OCI-LY7 (cell line): ENCODE data around the gene GDF11. TPM values are rescaled to one million over a fixed set of nuclear protein-coding genes. Genes with fewer than 3 reads are reported as not detected.
A peak's percentile ranks its signal among the peaks of the same experiment; 100 is the strongest.

Experiments used
- Bru-seq: library from RNA; stranded (reverse); fragments of 400-500 nt; gene quantifications from one replicate; lab custom pipeline; 2021; lab: Mats Ljungman, UMichigan
- BruChase-seq, 2 experiments: library from RNA; stranded (reverse); fragments of 400-500 nt; gene quantifications; one replicate each; lab custom pipeline; 2021; lab: Mats Ljungman, UMichigan
- BruUV-seq: library from RNA; stranded (reverse); fragments of 400-500 nt; replicated peaks from 2 replicates; lab custom pipeline; 2021; lab: Mats Ljungman, UMichigan
- CTCF ChIA-PET: fragments of 300-600 bp; sonication (Branson Sonifier 250); formaldehyde crosslinking; loops from one replicate; lab custom pipeline; 2022; ENCODE audit warnings: antibody characterized with exemption; ENCODE audit not compliant: unreplicated experiment; lab: Charles Lee
- POLR2A ChIA-PET: fragments of 300-600 bp; sonication (Branson Sonifier 250); formaldehyde crosslinking; loops from one replicate; lab custom pipeline; 2022; ENCODE audit warnings: antibody characterized with exemption; lab: Charles Lee
- DNase-seq: peaks from one replicate; pipeline ENCODE4 v3.0.0-alpha.2; 2015; ENCODE audit warnings: low spot score
- H2AFZ ChIP-seq: fragments of 200-600 bp; sonication (generic), shearing (Covaris generic); 2 replicates; pipeline ENCODE4 v1.6.1; 2014; ENCODE audit warnings: mild to moderate bottlenecking, antibody characterized with exemption, low read length, moderate library complexity
- H3K27ac ChIP-seq: fragments of 200-600 bp; sonication (generic); 2 replicates; pipeline ENCODE4 v1.5.1; 2014; ENCODE audit warnings: mixed run types, low read depth, mild to moderate bottlenecking, moderate library complexity, low read length, inconsistent platforms; ENCODE audit not compliant: poor library complexity, severe bottlenecking
- H3K36me3 ChIP-seq: fragments of 200-600 bp; sonication (generic); 2 replicates; pipeline ENCODE4 v1.6.1; 2014; ENCODE audit warnings: mild to moderate bottlenecking, antibody characterized with exemption, low read length, moderate library complexity, mixed read lengths; ENCODE audit not compliant: insufficient read depth
- H3K4me1 ChIP-seq: fragments of 200-600 bp; sonication (generic); 2 replicates; pipeline ENCODE4 v1.5.1; 2014; ENCODE audit warnings: mild to moderate bottlenecking, low read length; ENCODE audit not compliant: insufficient read depth, poor library complexity, severe bottlenecking
- H3K4me2 ChIP-seq: fragments of 200-600 bp; sonication (generic); 2 replicates; pipeline ENCODE4 v1.6.1; 2014; ENCODE audit warnings: mild to moderate bottlenecking, low read length
- H3K4me3 ChIP-seq: fragments of 200-600 bp; sonication (generic); 2 replicates; pipeline ENCODE4 v1.5.1; 2014; ENCODE audit warnings: mild to moderate bottlenecking, low read depth, low read length; ENCODE audit not compliant: poor library complexity, severe bottlenecking
- H3K79me2 ChIP-seq: fragments of 200-600 bp; sonication (generic); 2 replicates; pipeline ENCODE4 v1.6.1; 2016; ENCODE audit warnings: low read depth, mild to moderate bottlenecking, low read length, moderate library complexity, mixed read lengths; ENCODE audit not compliant: insufficient read depth
- H3K9me2 ChIP-seq: fragments of 200-600 bp; sonication (generic); 2 replicates; pipeline ENCODE4 v1.6.1; 2016; ENCODE audit warnings: mild to moderate bottlenecking, low read length, mixed read lengths; ENCODE audit not compliant: insufficient read depth
- H3K9me3 ChIP-seq: fragments of 200-600 bp; sonication (generic); 2 replicates; pipeline ENCODE4 v1.6.1; 2014; ENCODE audit warnings: mild to moderate bottlenecking, mixed run types, low read length, mixed read lengths
- H4K20me1 ChIP-seq: fragments of 200-600 bp; sonication (generic); 2 replicates; pipeline ENCODE4 v1.6.1; 2014; ENCODE audit warnings: mild to moderate bottlenecking, antibody characterized with exemption, low read length, moderate library complexity, mixed read lengths; ENCODE audit not compliant: insufficient read depth
- CTCF ChIP-seq: fragments of 200-600 bp; sonication (generic); conservative IDR thresholded peaks from 2 replicates; pipeline ENCODE4 v1.5.1; 2014; ENCODE audit warnings: mild to moderate bottlenecking, antibody characterized with exemption, low read length, moderate library complexity, mixed read lengths
- EZH2phosphoT487 ChIP-seq: fragments of 200-600 bp; sonication (generic); IDR thresholded peaks from 2 replicates; pipeline ENCODE4 v1.6.1; 2018; ENCODE audit warnings: low read depth, borderline replicate concordance, mild to moderate bottlenecking, mixed run types, antibody characterized with exemption, low read length, moderate library complexity, mixed read lengths
- intact Hi-C: fragments of 100-400 bp; cut with micrococcal nuclease; formaldehyde crosslinking; loops from one replicate; pipeline ENCODE4 v1.10.0; 2022; ENCODE audit not compliant: unreplicated experiment
- long read RNA-seq: library from polyadenylated mRNA; stranded (forward); transcript quantifications from one replicate; pipeline ENCODE4 v2.0.0, GENCODE V29; 2022
- total RNA-seq, 2 experiments: library from RNA; depleted of rRNA in 1 of 2; stranded (reverse); fragments of >200 nt in 1 of 2; shearing (Covaris generic) in 1 of 2; gene quantifications; 2 replicates each; pipeline ENCODE4 v1.2.3, GENCODE V29; 2014 to 2022

Gene GDF11
- 4.5 and 5.2 TPM in 2 replicates for total RNA-seq (2014; rRNA removed; shearing (Covaris generic))
- 18.0 and 19.9 TPM in 2 replicates for total RNA-seq (2022)
- percentile 74 among the genes with signal in this experiment for Bru-seq, nascent RNA
- BruChase-seq, experiment 1, labeled RNA remaining after a 6-hour chase = percentile 82 among the genes with signal in this experiment
- percentile 83 among the genes with signal in this experiment for BruChase-seq, experiment 2, labeled RNA remaining after a 2-hour chase
- long read RNA-seq, partial matches to known transcripts = 1 of 27 reads
- long read RNA-seq, other reads (novel, unspliced or antisense) = 25 of 27 reads

DNA sequence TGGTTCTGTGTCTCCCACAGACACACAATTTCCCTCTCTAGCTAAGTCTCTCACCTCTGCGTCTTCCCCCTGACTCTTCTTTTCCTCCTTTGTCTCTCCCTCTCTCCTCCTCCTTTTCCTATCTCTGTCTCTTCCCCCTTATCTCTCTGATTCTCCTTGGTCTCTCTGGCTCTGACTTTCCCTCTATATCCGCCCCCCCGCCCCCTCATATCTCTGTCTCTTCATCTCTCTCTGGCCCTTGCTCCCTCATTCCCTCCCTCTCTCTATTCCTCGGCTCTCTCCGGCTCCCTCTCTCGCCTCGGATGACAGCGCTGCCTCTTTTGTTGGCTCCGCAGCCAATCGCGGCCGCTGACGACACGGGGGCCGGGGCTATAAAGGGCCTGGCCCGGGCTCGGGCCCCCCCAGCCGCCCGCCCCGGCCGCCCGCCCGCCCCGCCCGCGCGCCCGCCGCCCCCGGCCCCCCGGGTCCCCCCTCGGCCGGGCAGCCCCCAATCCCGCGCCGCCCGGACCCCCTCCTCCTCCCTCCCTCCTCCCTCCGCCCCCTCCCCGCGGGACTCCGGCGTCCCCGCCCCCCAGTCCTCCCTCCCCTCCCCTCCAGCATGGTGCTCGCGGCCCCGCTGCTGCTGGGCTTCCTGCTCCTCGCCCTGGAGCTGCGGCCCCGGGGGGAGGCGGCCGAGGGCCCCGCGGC, at the start of gene GDF11:
Gene GDF11 (plus strand): TSS at position 404 of the 687 bp plus-strand sequence. CDS start 195 bp downstream, at position 599.
- peak within 1 kb of the TSS; percentile 91 for H3K4me3 ChIP-seq
- no peaks in the 10 kb centered on the region for H3K9me2 ChIP-seq
- peaks cover 18% of the 10 kb centered on the region; the same call in 1 of the 2 replicates for H3K79me2 ChIP-seq
- BruUV-seq = no TSS peak
- H2AFZ ChIP-seq = peak within 1 kb of the TSS; percentile 38; the same call in 1 of the 2 replicates
- intact Hi-C loops = loop anchor here (1.0 kb wide), 1 partner anchor 54 kb away; no protein-coding TSS in a partner anchor
- peak within 1 kb of the TSS; percentile 6 for H3K27ac ChIP-seq
- H3K36me3 ChIP-seq = peaks cover 12% of the 10 kb centered on the region; the same call in 1 of the 2 replicates
- POLR2A ChIA-PET = interaction anchor here (0.8 to 3.7 kb wide), 3 partner anchors 53 to 184 kb away, joined by 3 to 12 read pairs (median 3); partner anchors contain the start of gene PYM1
- H3K4me2 ChIP-seq = peak within 1 kb of the TSS; percentile 100
- TF ChIP-seq EZH2phosphoT487 (no peak), CTCF (0 out of 2 replicates have a peak, but pooled peaks have one; percentile 23)
- peaks cover 17% of the 10 kb centered on the region; the same call in 1 of the 2 replicates for H4K20me1 ChIP-seq
- peaks cover 43% of the 10 kb centered on the region for H3K4me1 ChIP-seq
- CTCF ChIA-PET = interaction anchor here (1.3 to 2.1 kb wide), 2 partner anchors 12 to 69 kb away, joined by 4 to 9 read pairs; no protein-coding TSS in a partner anchor
- no peaks in the 10 kb centered on the region for H3K9me3 ChIP-seq
- DNase-seq = peak; percentile 81

DNA sequence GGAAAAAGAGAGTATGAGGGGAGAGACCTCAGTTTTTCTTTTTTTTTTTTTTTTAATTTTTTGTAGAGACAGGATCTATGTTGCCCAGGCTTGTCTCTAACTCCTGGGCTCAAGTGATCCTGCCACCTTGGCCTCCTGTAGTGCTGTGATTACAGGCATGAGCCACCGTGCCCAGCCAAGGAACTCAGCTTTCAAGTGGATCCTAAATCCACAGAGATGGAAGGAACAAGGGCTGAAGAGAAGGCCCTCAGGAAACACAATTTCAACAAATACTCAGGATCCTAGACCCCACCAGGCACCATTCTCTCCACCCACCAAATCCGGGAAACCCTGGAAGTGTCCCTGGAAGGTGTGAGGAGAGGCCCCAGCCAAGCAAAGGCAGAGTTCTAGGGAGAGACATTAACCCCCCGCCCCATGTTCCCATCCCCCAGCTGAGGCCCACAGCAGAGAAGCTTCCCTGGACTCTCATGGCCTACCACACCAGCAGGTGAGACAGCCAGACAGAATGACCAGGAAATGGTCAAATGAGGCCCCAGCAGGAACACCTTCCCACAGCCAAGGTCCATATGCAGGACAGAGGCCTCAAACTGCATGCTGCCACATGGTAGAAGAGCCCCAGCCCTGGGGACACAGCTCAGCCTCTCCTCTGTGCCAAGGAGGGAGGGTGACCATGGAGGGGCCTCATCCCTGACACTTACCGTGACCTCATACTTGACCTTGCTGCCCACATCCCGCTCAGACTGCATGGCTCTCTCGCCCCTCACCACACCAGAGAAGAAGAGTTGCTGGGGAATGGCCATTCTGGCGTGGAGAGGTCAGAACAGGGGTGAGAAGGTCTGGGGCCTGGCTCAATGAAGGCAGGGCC, 49.4 kb upstream of the GDF11 start:
- Histone ChIP-seq H3K9me3 (no peaks in the 10 kb centered on the region), H3K9me2 (no peaks in the 10 kb centered on the region), H3K36me3 (no peaks in the 10 kb centered on the region), H2AFZ (no peak overlapping the region), H3K27ac (no peak overlapping the region), H3K4me3 (no peak overlapping the region), H3K4me2 (no peak overlapping the region), H4K20me1 (no peaks in the 10 kb centered on the region), H3K79me2 (no peaks in the 10 kb centered on the region), H3K4me1 (no peaks in the 10 kb centered on the region)
- ChIA-PET POLR2A (interaction anchor here (0.7 kb wide), 1 partner anchor 974 kb away, joined by 3 read pairs; no protein-coding TSS in a partner anchor), CTCF (no interaction called here)
- intact Hi-C loops = no loop called here
- TF ChIP-seq CTCF (no peak), EZH2phosphoT487 (no peak)
- DNase-seq = no peak
- no TSS peak for BruUV-seq
